WTC11 (cell line): ENCODE results near the gene SAP30BP. TPM values are rescaled to one million over a fixed set of nuclear protein-coding genes. Genes with fewer than 3 reads are reported as not detected.

Source experiments
- ATAC-seq: fragments of 200-7000 bp; cut with Tn5 transposase; 2 replicates; pipeline ENCODE4 v1.10.0; 2021; ENCODE audit warnings: mild to moderate bottlenecking, moderate library complexity
- CTCF ChIA-PET: fragments of 300-600 bp; sonication (Branson Sonifier 250); formaldehyde crosslinking; loops from one replicate; lab custom pipeline; 2021; ENCODE audit warnings: antibody characterized with exemption; lab: Charles Lee
- POLR2A ChIA-PET: fragments of 350-600 bp; sonication (Branson Sonifier 250); formaldehyde crosslinking; loops from one replicate; lab custom pipeline; 2021; ENCODE audit warnings: antibody characterized with exemption; lab: Charles Lee
- DNase-seq: peaks from one replicate; pipeline ENCODE4 v3.0.0; 2021; ENCODE audit warnings: low spot score
- H3K27ac Mint-ChIP-seq: 2 replicates; pipeline ENCODE4 v1.8.0; 2021; ENCODE audit warnings: mixed read lengths
- H3K27me3 Mint-ChIP-seq: 2 replicates; pipeline ENCODE4 v1.8.0; 2021; ENCODE audit warnings: low read depth, mild to moderate bottlenecking, moderate library complexity, mixed read lengths
- H3K36me3 Mint-ChIP-seq: 2 replicates; pipeline ENCODE4 v1.8.0; 2021; ENCODE audit warnings: mixed read lengths
- H3K4me1 Mint-ChIP-seq: 2 replicates; pipeline ENCODE4 v1.8.0; 2022; ENCODE audit warnings: mixed read lengths
- H3K4me3 Mint-ChIP-seq: 2 replicates; pipeline ENCODE4 v1.8.0; 2021; ENCODE audit warnings: mild to moderate bottlenecking, moderate library complexity, mixed read lengths
- H3K9me3 Mint-ChIP-seq: 2 replicates; pipeline ENCODE4 v1.8.0; 2021; ENCODE audit warnings: mixed read lengths
- CBFB ChIP-seq: sonication (generic); formaldehyde crosslinking; IDR thresholded peaks from 2 replicates; pipeline ENCODE4 v1.8.1; 2022; ENCODE audit warnings: mild to moderate bottlenecking, low read depth, missing genetic modification reagents
- ESRRA ChIP-seq: sonication (generic); formaldehyde crosslinking; IDR thresholded peaks from 2 replicates; pipeline ENCODE4 v1.8.1; 2022; ENCODE audit warnings: mild to moderate bottlenecking, missing genetic modification reagents, borderline replicate concordance
- MYBL2 ChIP-seq: sonication (generic); formaldehyde crosslinking; IDR thresholded peaks from 2 replicates; pipeline ENCODE4 v1.8.1; 2023; ENCODE audit warnings: mild to moderate bottlenecking, moderate library complexity, missing genetic modification reagents
- NR1H2 ChIP-seq: sonication (generic); formaldehyde crosslinking; IDR thresholded peaks from 2 replicates; pipeline ENCODE4 v1.9.0; 2021; ENCODE audit warnings: mild to moderate bottlenecking, moderate library complexity, missing genetic modification reagents
- SOX15 ChIP-seq: fragments of 250-450 bp; sonication (Bioruptor Pico); IDR thresholded peaks from 2 replicates; pipeline ENCODE4 v1.9.0; 2021; ENCODE audit warnings: mild to moderate bottlenecking
- SP1 ChIP-seq: sonication (generic); formaldehyde crosslinking; conservative IDR thresholded peaks from 2 replicates; pipeline ENCODE4 v1.8.1; 2022; ENCODE audit warnings: missing genetic modification reagents
- ZNF263 ChIP-seq: sonication (generic); formaldehyde crosslinking; IDR thresholded peaks from 2 replicates; pipeline ENCODE4 v1.8.1; 2022; ENCODE audit warnings: low read depth, mild to moderate bottlenecking, moderate library complexity, missing genetic modification reagents
- ZNF396 ChIP-seq: fragments of 250-450 bp; sonication (Bioruptor Pico); IDR thresholded peaks from 2 replicates; pipeline ENCODE4 v1.8.0; 2021; ENCODE audit warnings: mild to moderate bottlenecking, moderate library complexity, borderline replicate concordance
- ZNF416 ChIP-seq: fragments of 250-450 bp; sonication (Bioruptor Pico); IDR thresholded peaks from 2 replicates; pipeline ENCODE4 v1.9.0; 2021; ENCODE audit warnings: mild to moderate bottlenecking, inconsistent platforms
- total RNA-seq: library from RNA; stranded (reverse); gene quantifications from 3 replicates; pipeline ENCODE4 v1.2.3, GENCODE V29; 2021
- TF ChIP-seq, protein P1 (sequence below): fragments of 250-450 bp; sonication (Bioruptor Pico); IDR thresholded peaks from 2 replicates; pipeline ENCODE4 v1.9.0; 2021; ENCODE audit warnings: mild to moderate bottlenecking
- TF ChIP-seq, protein P2 (sequence below): sonication (generic); formaldehyde crosslinking; IDR thresholded peaks from 2 replicates; pipeline ENCODE4 v1.8.1; 2022; ENCODE audit warnings: mild to moderate bottlenecking, moderate library complexity, missing genetic modification reagents
- TF ChIP-seq, protein P3 (sequence below): fragments of 200-600 bp; IDR thresholded peaks from 2 replicates; pipeline ENCODE4 v1.8.0; 2022; ENCODE audit warnings: antibody characterized with exemption
- TF ChIP-seq, protein P4 (sequence below): sonication (generic); formaldehyde crosslinking; IDR thresholded peaks from 2 replicates; pipeline ENCODE4 v1.8.1; 2023; ENCODE audit warnings: mild to moderate bottlenecking, missing genetic modification reagents
- TF ChIP-seq, protein P5 (sequence below): sonication (generic); formaldehyde crosslinking; IDR thresholded peaks from 2 replicates; pipeline ENCODE4 v1.8.1; 2023; ENCODE audit warnings: mild to moderate bottlenecking, missing genetic modification reagents, borderline replicate concordance

The SAP30BP gene
- total RNA-seq, 1 experiment from 2014 or later = 86.8 TPM

DNA sequence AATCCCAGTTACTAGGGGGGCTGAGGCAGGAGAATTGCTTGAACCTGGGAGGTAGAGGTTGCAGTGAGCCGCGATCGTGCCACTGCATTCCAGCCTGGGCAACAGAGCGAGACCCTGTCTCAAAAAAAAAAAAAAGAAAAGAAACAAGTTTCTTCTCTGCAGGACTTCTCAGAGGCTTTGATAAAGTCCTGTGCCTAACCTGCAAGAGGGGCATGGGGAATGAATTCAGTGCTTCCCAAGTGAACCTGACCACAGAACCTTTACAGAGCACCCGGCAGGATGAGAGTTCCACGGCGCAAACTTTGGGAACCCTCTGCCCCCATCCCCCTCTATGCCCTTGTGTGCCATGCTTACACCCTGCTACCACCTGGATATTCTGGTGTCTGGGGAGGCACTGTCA is 72.0 kb downstream of the SAP30BP start:
- POLR2A ChIA-PET = interaction anchor here (0.6 to 1.7 kb wide), 2 partner anchors 18 to 296 kb away, joined by 5 to 6 read pairs; partner anchors contain the start of gene ITGB4

DNA sequence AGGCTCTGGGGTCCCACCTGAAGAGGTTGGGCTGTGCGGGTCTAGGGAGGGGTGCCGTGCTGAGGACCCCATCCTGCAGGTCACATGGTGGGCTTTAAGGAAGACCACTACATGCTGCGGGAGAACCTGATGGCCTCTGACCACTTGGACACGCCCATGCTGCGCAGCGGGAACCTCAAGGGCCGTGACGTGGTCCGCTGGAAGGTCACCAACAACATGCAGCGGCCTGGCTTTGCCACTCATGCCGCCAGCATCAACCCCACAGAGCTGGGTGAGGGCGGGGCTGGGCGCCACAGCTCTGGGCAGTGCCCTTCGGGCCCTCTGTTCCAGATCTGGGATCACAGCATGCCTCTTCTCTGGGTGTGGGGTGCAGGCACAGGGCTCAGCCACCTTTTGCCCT is 72.7 kb downstream of the SAP30BP start:
- ChIA-PET CTCF (interaction anchor here (1.2 to 3.6 kb wide), 4 partner anchors 14 to 257 kb away, joined by 3 to 27 read pairs (median 6); partner anchors contain the start of gene SMIM5), POLR2A (no interaction called here)
- TF ChIP-seq, protein P1, sequence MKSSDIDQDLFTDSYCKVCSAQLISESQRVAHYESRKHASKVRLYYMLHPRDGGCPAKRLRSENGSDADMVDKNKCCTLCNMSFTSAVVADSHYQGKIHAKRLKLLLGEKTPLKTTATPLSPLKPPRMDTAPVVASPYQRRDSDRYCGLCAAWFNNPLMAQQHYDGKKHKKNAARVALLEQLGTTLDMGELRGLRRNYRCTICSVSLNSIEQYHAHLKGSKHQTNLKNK (CRISPR knock-in tag) = no peak
- TF ChIP-seq NR1H2 (CRISPR knock-in tag) = no peak
- TF ChIP-seq MYBL2 (CRISPR knock-in tag) = no peak
- TF ChIP-seq, protein P2, sequence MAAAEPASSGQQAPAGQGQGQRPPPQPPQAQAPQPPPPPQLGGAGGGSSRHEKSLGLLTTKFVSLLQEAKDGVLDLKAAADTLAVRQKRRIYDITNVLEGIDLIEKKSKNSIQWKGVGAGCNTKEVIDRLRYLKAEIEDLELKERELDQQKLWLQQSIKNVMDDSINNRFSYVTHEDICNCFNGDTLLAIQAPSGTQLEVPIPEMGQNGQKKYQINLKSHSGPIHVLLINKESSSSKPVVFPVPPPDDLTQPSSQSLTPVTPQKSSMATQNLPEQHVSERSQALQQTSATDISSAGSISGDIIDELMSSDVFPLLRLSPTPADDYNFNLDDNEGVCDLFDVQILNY (CRISPR knock-in tag) = no peak
- no peak for TF ChIP-seq CBFB (CRISPR knock-in tag)
- TF ChIP-seq SOX15 (CRISPR knock-in tag) = no peak
- TF ChIP-seq, protein P3, sequence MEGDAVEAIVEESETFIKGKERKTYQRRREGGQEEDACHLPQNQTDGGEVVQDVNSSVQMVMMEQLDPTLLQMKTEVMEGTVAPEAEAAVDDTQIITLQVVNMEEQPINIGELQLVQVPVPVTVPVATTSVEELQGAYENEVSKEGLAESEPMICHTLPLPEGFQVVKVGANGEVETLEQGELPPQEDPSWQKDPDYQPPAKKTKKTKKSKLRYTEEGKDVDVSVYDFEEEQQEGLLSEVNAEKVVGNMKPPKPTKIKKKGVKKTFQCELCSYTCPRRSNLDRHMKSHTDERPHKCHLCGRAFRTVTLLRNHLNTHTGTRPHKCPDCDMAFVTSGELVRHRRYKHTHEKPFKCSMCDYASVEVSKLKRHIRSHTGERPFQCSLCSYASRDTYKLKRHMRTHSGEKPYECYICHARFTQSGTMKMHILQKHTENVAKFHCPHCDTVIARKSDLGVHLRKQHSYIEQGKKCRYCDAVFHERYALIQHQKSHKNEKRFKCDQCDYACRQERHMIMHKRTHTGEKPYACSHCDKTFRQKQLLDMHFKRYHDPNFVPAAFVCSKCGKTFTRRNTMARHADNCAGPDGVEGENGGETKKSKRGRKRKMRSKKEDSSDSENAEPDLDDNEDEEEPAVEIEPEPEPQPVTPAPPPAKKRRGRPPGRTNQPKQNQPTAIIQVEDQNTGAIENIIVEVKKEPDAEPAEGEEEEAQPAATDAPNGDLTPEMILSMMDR = no peak
- TF ChIP-seq, protein P4, sequence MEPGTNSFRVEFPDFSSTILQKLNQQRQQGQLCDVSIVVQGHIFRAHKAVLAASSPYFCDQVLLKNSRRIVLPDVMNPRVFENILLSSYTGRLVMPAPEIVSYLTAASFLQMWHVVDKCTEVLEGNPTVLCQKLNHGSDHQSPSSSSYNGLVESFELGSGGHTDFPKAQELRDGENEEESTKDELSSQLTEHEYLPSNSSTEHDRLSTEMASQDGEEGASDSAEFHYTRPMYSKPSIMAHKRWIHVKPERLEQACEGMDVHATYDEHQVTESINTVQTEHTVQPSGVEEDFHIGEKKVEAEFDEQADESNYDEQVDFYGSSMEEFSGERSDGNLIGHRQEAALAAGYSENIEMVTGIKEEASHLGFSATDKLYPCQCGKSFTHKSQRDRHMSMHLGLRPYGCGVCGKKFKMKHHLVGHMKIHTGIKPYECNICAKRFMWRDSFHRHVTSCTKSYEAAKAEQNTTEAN = no peak
- DNase-seq = no peak
- Mint-ChIP-seq H3K27ac (no peak overlapping the region), H3K9me3 (no peaks in the 10 kb centered on the region), H3K4me3 (no peak overlapping the region), H3K36me3 (no peaks in the 10 kb centered on the region), H3K4me1 (no peaks in the 10 kb centered on the region), H3K27me3 (no peaks in the 10 kb centered on the region)
- no peak for ATAC-seq

More for the DNA sequence above, 72.0 kb downstream of the SAP30BP start:
- TF ChIP-seq ZNF416 = no peak
- TF ChIP-seq SP1 (CRISPR knock-in tag) = no peak
- TF ChIP-seq, protein P5, sequence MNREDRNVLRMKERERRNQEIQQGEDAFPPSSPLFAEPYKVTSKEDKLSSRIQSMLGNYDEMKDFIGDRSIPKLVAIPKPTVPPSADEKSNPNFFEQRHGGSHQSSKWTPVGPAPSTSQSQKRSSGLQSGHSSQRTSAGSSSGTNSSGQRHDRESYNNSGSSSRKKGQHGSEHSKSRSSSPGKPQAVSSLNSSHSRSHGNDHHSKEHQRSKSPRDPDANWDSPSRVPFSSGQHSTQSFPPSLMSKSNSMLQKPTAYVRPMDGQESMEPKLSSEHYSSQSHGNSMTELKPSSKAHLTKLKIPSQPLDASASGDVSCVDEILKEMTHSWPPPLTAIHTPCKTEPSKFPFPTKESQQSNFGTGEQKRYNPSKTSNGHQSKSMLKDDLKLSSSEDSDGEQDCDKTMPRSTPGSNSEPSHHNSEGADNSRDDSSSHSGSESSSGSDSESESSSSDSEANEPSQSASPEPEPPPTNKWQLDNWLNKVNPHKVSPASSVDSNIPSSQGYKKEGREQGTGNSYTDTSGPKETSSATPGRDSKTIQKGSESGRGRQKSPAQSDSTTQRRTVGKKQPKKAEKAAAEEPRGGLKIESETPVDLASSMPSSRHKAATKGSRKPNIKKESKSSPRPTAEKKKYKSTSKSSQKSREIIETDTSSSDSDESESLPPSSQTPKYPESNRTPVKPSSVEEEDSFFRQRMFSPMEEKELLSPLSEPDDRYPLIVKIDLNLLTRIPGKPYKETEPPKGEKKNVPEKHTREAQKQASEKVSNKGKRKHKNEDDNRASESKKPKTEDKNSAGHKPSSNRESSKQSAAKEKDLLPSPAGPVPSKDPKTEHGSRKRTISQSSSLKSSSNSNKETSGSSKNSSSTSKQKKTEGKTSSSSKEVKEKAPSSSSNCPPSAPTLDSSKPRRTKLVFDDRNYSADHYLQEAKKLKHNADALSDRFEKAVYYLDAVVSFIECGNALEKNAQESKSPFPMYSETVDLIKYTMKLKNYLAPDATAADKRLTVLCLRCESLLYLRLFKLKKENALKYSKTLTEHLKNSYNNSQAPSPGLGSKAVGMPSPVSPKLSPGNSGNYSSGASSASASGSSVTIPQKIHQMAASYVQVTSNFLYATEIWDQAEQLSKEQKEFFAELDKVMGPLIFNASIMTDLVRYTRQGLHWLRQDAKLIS (CRISPR knock-in tag) = no peak
- TF ChIP-seq ZNF396 (CRISPR knock-in tag) = no peak
- TF ChIP-seq, protein P3 = no peak
- no peak for TF ChIP-seq ZNF263
- TF ChIP-seq ESRRA (CRISPR knock-in tag) = no peak
- H3K4me1 Mint-ChIP-seq = no peaks in the 10 kb centered on the region
- ATAC-seq (no peak), DNase-seq (no peak)
- CTCF ChIA-PET = interaction anchor here (0.7 to 3.6 kb wide), 9 partner anchors 8 to 113 kb away, joined by 4 to 30 read pairs (median 9); partner anchors contain the start of genes GALK1, ITGB4 and SMIM5
- no peak overlapping the region for H3K4me3 Mint-ChIP-seq
- H3K9me3 Mint-ChIP-seq = no peaks in the 10 kb centered on the region
- H3K27ac Mint-ChIP-seq = no peak overlapping the region
- H3K36me3 Mint-ChIP-seq = no peaks in the 10 kb centered on the region
- no peaks in the 10 kb centered on the region for H3K27me3 Mint-ChIP-seq
